H9 (cell line): ENCODE measurements around the gene NKX1-1. TPM values are rescaled to one million over a fixed set of nuclear protein-coding genes. Genes with fewer than 3 reads are reported as not detected.

Experiments
- DNase-seq: peaks from one replicate; pipeline ENCODE4 v3.0.0-alpha.2; 2017
- H2AFZ ChIP-seq: one replicate; pipeline ENCODE4 v1.6.1; 2013; ENCODE audit warnings: mild to moderate bottlenecking, low read length, control low read depth, moderate library complexity
- H2AK5ac ChIP-seq: 2 replicates; pipeline ENCODE4 v1.6.1; 2013; ENCODE audit warnings: low read length, control low read depth, mixed read lengths; ENCODE audit not compliant: insufficient read length
- H2BK120ac ChIP-seq: one replicate; pipeline ENCODE4 v1.6.1; 2013; ENCODE audit warnings: low read depth, mild to moderate bottlenecking, low read length, control low read depth, inconsistent platforms; ENCODE audit not compliant: poor library complexity, severe bottlenecking
- H2BK12ac ChIP-seq: 2 replicates; pipeline ENCODE4 v1.6.1; 2013; ENCODE audit warnings: low read length, control low read depth, mixed read lengths, low read depth; ENCODE audit not compliant: insufficient read length
- H2BK15ac ChIP-seq: 2 replicates; pipeline ENCODE4 v1.6.1; 2013; ENCODE audit warnings: low read depth, low read length, control low read depth
- H2BK20ac ChIP-seq: one replicate; pipeline ENCODE4 v1.6.1; 2013; ENCODE audit warnings: low read depth, mild to moderate bottlenecking, low read length, control low read depth, inconsistent platforms; ENCODE audit not compliant: poor library complexity, severe bottlenecking
- H2BK5ac ChIP-seq: 2 replicates; pipeline ENCODE4 v1.6.1; 2013; ENCODE audit warnings: low read length, control low read depth, mixed read lengths; ENCODE audit not compliant: insufficient read length
- H3K14ac ChIP-seq: 2 replicates; pipeline ENCODE4 v1.6.1; 2013; ENCODE audit warnings: low read length, control low read depth; ENCODE audit not compliant: insufficient read depth
- H3K18ac ChIP-seq: 2 replicates; pipeline ENCODE4 v1.6.1; 2013; ENCODE audit warnings: low read depth, mild to moderate bottlenecking, mixed read lengths, low read length, control low read depth; ENCODE audit not compliant: insufficient read length
- H3K23ac ChIP-seq: 2 replicates; pipeline ENCODE4 v1.6.1; 2013; ENCODE audit warnings: low read length, control low read depth, mixed read lengths, low read depth; ENCODE audit not compliant: insufficient read length
- H3K23me2 ChIP-seq: 2 replicates; pipeline ENCODE4 v1.6.1; 2013; ENCODE audit warnings: low read depth, mild to moderate bottlenecking, mixed read lengths, low read length, control low read depth; ENCODE audit not compliant: insufficient read length, poor library complexity, severe bottlenecking
- H3K27ac ChIP-seq: 2 replicates; pipeline ENCODE4 v1.5.1; 2013; ENCODE audit warnings: low read length, control low read depth, mixed read lengths, low read depth; ENCODE audit not compliant: insufficient read length
- H3K27me3 ChIP-seq: 2 replicates; pipeline ENCODE4 v1.6.1; 2013; ENCODE audit warnings: low read length, control low read depth, inconsistent platforms; ENCODE audit not compliant: insufficient read depth
- H3K4ac ChIP-seq: 2 replicates; pipeline ENCODE4 v1.6.1; 2013; ENCODE audit warnings: low read depth, mild to moderate bottlenecking, control low read depth, inconsistent platforms, low read length, moderate library complexity
- H3K4me1 ChIP-seq: 2 replicates; pipeline ENCODE4 v1.6.1; 2013; ENCODE audit warnings: low read length, control low read depth, inconsistent platforms; ENCODE audit not compliant: insufficient read depth
- H3K4me2 ChIP-seq: 2 replicates; pipeline ENCODE4 v1.6.1; 2013; ENCODE audit warnings: low read length, control low read depth, mixed read lengths; ENCODE audit not compliant: insufficient read length, insufficient read depth
- H3K56ac ChIP-seq: 2 replicates; pipeline ENCODE4 v1.6.1; 2013; ENCODE audit warnings: low read depth, mild to moderate bottlenecking, mixed read lengths, low read length, control low read depth; ENCODE audit not compliant: insufficient read length
- H3K79me1 ChIP-seq: 2 replicates; pipeline ENCODE4 v1.6.1; 2013; ENCODE audit warnings: low read depth, mild to moderate bottlenecking, moderate library complexity, low read length, control low read depth, inconsistent platforms; ENCODE audit not compliant: insufficient read depth, poor library complexity, severe bottlenecking
- H3K79me2 ChIP-seq: 2 replicates; pipeline ENCODE4 v1.6.1; 2013; ENCODE audit warnings: low read length, control low read depth, inconsistent platforms; ENCODE audit not compliant: insufficient read depth
- H3K9ac ChIP-seq: 2 replicates; pipeline ENCODE4 v1.6.1; 2013; ENCODE audit warnings: low read length, control low read depth, mixed read lengths; ENCODE audit not compliant: insufficient read length; ENCODE audit errors: extremely low read depth
- H3K9me3 ChIP-seq: one replicate; pipeline ENCODE4 v1.6.1; 2013; ENCODE audit warnings: low read depth, low read length, inconsistent platforms; ENCODE audit not compliant: control insufficient read depth
- H3T11ph ChIP-seq: one replicate; pipeline ENCODE4 v1.6.1; 2013; ENCODE audit warnings: mild to moderate bottlenecking, low read length, control low read depth, inconsistent platforms
- H4K20me1 ChIP-seq: one replicate; pipeline ENCODE4 v1.6.1; 2013; ENCODE audit not compliant: control insufficient read depth, insufficient read length, insufficient read depth
- H4K5ac ChIP-seq: 2 replicates; pipeline ENCODE4 v1.6.1; 2013; ENCODE audit warnings: low read depth, mild to moderate bottlenecking, mixed read lengths, low read length, control low read depth; ENCODE audit not compliant: insufficient read length
- H4K8ac ChIP-seq: replicated peaks from 2 replicates; pipeline ENCODE4 v1.6.1; 2013; ENCODE audit warnings: low read length, control low read depth, mixed read lengths, low read depth; ENCODE audit not compliant: insufficient read length
- H4K91ac ChIP-seq: 2 replicates; pipeline ENCODE4 v1.6.1; 2013; ENCODE audit warnings: low read depth, mild to moderate bottlenecking, moderate library complexity, mixed read lengths, low read length, control low read depth; ENCODE audit not compliant: insufficient read length
- H3K27ac Mint-ChIP-seq, 3 experiments: 2 replicates in 2 of 3; 3 replicates in 1 of 3; pipeline ENCODE4 v1.8.0; 2020 to 2021; ENCODE audit warnings: mixed read lengths in 3 of 3, mild to moderate bottlenecking in 1 of 3, moderate library complexity in 1 of 3
- H3K27me3 Mint-ChIP-seq: 2 replicates; pipeline ENCODE4 v1.8.0; 2021; ENCODE audit warnings: low read depth, mild to moderate bottlenecking, moderate library complexity, mixed read lengths
- H3K36me3 Mint-ChIP-seq, 3 experiments: 2 replicates in 2 of 3; 3 replicates in 1 of 3; pipeline ENCODE4 v1.8.0; 2020 to 2021; ENCODE audit warnings: low read depth in 3 of 3, mixed read lengths in 3 of 3; ENCODE audit not compliant: insufficient read depth in 1 of 3
- H3K4me1 Mint-ChIP-seq, 2 experiments: 2 replicates each; pipeline ENCODE4 v1.8.0; 2020; ENCODE audit warnings: mixed read lengths in 2 of 2
- H3K4me3 Mint-ChIP-seq, 2 experiments: 2 replicates in 1 of 2; 3 replicates in 1 of 2; pipeline ENCODE4 v1.8.0; 2020 to 2021; ENCODE audit warnings: mild to moderate bottlenecking in 2 of 2, mixed read lengths in 2 of 2, moderate library complexity in 1 of 2
- H3K9me3 Mint-ChIP-seq, 2 experiments: 2 replicates in 1 of 2; 3 replicates in 1 of 2; pipeline ENCODE4 v1.8.0; 2020; ENCODE audit warnings: mild to moderate bottlenecking in 2 of 2, mixed read lengths in 2 of 2, moderate library complexity in 1 of 2
- CTCF ChIP-seq: fragments of 200-600 bp; sonication (generic); conservative IDR thresholded peaks from 3 replicates; pipeline ENCODE4 v1.8.0; 2021; ENCODE audit warnings: antibody characterized with exemption, mild to moderate bottlenecking
- WGBS: extraction: QIAGEN DNeasy Blood & Tissue Kit; methylation state at CpG from one replicate; pipeline ENCODE4 v1.1.7; 2013; ENCODE audit warnings: missing lambda C conversion rate, low lambda C conversion rate, mixed read lengths; ENCODE audit not compliant: insufficient read length; ENCODE audit errors: extremely low coverage; 5-methylcytosine and 5-hydroxymethylcytosine counted together
- total RNA-seq: library from RNA; stranded (reverse); gene quantifications from 2 replicates; pipeline ENCODE4 v1.2.1, GENCODE V29; 2021

Gene NKX1-1
- total RNA-seq, 1 experiment from 2014 or later = not detected

DNA sequence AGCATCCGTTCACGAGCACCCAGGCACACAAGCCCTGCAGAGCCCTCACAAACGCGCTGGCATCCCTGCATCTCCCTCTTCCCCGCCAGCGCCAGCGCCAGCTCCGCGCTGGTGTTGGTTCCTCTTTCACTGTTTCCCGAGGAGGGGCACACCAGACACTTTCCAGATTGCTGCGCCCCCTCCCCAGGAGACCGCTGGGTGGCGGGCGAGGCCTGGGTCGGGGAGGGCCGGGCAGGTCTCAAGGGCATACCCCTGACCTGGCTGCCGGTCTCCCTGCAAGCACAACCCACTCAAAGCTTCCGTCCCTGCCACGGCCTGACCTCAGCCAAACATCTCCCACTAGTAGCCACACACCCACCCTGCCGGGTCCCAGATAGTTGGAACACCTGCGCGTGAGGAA lies 2.2 kb upstream of the NKX1-1 start:
- H2AFZ ChIP-seq = no peak overlapping the region
- TF ChIP-seq CTCF = peak; percentile 53
- no peak overlapping the region for H4K8ac ChIP-seq
- H3K4me1 ChIP-seq = no peaks in the 10 kb centered on the region; the same call in 1 of the 2 replicates
- H2AK5ac ChIP-seq = no peak overlapping the region
- no CpG with 5 or more reads among the region's 22 CpGs for WGBS
- H3K56ac ChIP-seq = no peak overlapping the region
- no peaks in the 10 kb centered on the region for H3K79me2 ChIP-seq
- H4K20me1 ChIP-seq = no peaks in the 10 kb centered on the region
- no peaks in the 10 kb centered on the region for H3K9me3 ChIP-seq
- H3K4me3 Mint-ChIP-seq = peak overlapping the region in 1 of 2 experiments; percentile 66; a peak in 3 of 5 replicates
- H3K79me1 ChIP-seq = no peaks in the 10 kb centered on the region
- H2BK12ac ChIP-seq = no peak overlapping the region
- no peak overlapping the region for H2BK5ac ChIP-seq
- no peak overlapping the region for H3K9ac ChIP-seq
- H3K4me1 Mint-ChIP-seq = peaks cover 4 to 17% of the 10 kb centered on the region in 2 experiments; a peak in 3 of 4 replicates
- H3K9me3 Mint-ChIP-seq = peaks cover 0 to 2% of the 10 kb centered on the region in 2 experiments; a peak in 2 of 5 replicates
- H3K23ac ChIP-seq = no peak overlapping the region
- H2BK120ac ChIP-seq = no peak overlapping the region
- H3K4ac ChIP-seq = no peak overlapping the region
- no peak overlapping the region for H4K91ac ChIP-seq
- no peak overlapping the region for H2BK15ac ChIP-seq
- H3K23me2 ChIP-seq = peaks cover 3% of the 10 kb centered on the region
- peaks cover 86% of the 10 kb centered on the region for H3K27me3 Mint-ChIP-seq
- peaks cover 73% of the 10 kb centered on the region for H3K27me3 ChIP-seq
- H3T11ph ChIP-seq = no peak overlapping the region
- H3K14ac ChIP-seq = no peak overlapping the region
- H4K5ac ChIP-seq = no peak overlapping the region
- peak; percentile 52 for DNase-seq
- no peak overlapping the region for H3K27ac Mint-ChIP-seq
- peaks cover 0 to 2% (median 0%) of the 10 kb centered on the region in 3 experiments; a peak in 3 of 7 replicates for H3K36me3 Mint-ChIP-seq
- H3K27ac ChIP-seq = no peak overlapping the region
- H3K4me2 ChIP-seq = no peak overlapping the region
- no peak overlapping the region for H2BK20ac ChIP-seq
- no peak overlapping the region for H3K18ac ChIP-seq
